Progenitor cell of endocrine pancreas (in vitro differentiated cells): ENCODE measurements around the gene RNU6-1. TPM values are rescaled to one million over a fixed set of nuclear protein-coding genes. Genes with fewer than 3 reads are reported as not detected.

Experiments used
- DNase-seq: peaks from one replicate; pipeline ENCODE4 v3.0.0; 2021; ENCODE audit warnings: low spot score; ENCODE audit not compliant: unreplicated experiment
- H3K27ac Mint-ChIP-seq: 2 replicates; pipeline ENCODE4 v1.8.0; 2021; ENCODE audit warnings: mild to moderate bottlenecking, moderate library complexity, mixed read lengths
- H3K27me3 Mint-ChIP-seq: 2 replicates; pipeline ENCODE4 v1.8.0; 2021; ENCODE audit warnings: mixed read lengths
- H3K36me3 Mint-ChIP-seq: 2 replicates; pipeline ENCODE4 v1.8.0; 2022; ENCODE audit warnings: mixed read lengths; ENCODE audit not compliant: insufficient read depth
- H3K4me1 Mint-ChIP-seq: 2 replicates; pipeline ENCODE4 v1.8.0; 2021; ENCODE audit warnings: low read depth, mixed read lengths
- H3K4me3 Mint-ChIP-seq: 2 replicates; pipeline ENCODE4 v1.8.0; 2021; ENCODE audit warnings: low read depth, mild to moderate bottlenecking, moderate library complexity, mixed read lengths
- H3K9me3 Mint-ChIP-seq: 2 replicates; pipeline ENCODE4 v1.8.0; 2021; ENCODE audit warnings: low read depth, mixed read lengths
- total RNA-seq: library from RNA; stranded (reverse); gene quantifications from 2 replicates; pipeline ENCODE4 v1.2.1, GENCODE V29; 2021
- TF ChIP-seq, protein P1 (sequence below): fragments of 200-600 bp; sonication (generic); IDR thresholded peaks from one replicate; pipeline ENCODE4 v1.5.0; 2021; ENCODE audit warnings: antibody characterized with exemption, mild to moderate bottlenecking; ENCODE audit not compliant: unreplicated experiment

RNU6-1 gene
- total RNA-seq, 1 donor from 2014 or later, result not detected

- TF ChIP-seq, protein P1, sequence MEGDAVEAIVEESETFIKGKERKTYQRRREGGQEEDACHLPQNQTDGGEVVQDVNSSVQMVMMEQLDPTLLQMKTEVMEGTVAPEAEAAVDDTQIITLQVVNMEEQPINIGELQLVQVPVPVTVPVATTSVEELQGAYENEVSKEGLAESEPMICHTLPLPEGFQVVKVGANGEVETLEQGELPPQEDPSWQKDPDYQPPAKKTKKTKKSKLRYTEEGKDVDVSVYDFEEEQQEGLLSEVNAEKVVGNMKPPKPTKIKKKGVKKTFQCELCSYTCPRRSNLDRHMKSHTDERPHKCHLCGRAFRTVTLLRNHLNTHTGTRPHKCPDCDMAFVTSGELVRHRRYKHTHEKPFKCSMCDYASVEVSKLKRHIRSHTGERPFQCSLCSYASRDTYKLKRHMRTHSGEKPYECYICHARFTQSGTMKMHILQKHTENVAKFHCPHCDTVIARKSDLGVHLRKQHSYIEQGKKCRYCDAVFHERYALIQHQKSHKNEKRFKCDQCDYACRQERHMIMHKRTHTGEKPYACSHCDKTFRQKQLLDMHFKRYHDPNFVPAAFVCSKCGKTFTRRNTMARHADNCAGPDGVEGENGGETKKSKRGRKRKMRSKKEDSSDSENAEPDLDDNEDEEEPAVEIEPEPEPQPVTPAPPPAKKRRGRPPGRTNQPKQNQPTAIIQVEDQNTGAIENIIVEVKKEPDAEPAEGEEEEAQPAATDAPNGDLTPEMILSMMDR, result peak; percentile 60
- H3K27me3 Mint-ChIP-seq, result peaks cover 93% of the 10 kb centered on the region
- H3K4me1 Mint-ChIP-seq, result peaks cover 19% of the 10 kb centered on the region
Measured at GRCh38 chr15:67833710-67834511, 5.9 kb downstream of the RNU6-1 start.

GRCh38 chr15:67832897-67833709, 6.7 kb downstream of the RNU6-1 start:
- Mint-ChIP-seq H3K4me1 (peaks cover 18% of the 10 kb centered on the region), H3K36me3 (no peaks in the 10 kb centered on the region), H3K9me3 (no peaks in the 10 kb centered on the region), H3K27ac (no peak overlapping the region), H3K4me3 (peak overlapping the region; percentile 69), H3K27me3 (peaks cover 94% of the 10 kb centered on the region)
- TF ChIP-seq, protein P1, result no peak
- DNase-seq, result no peak

More at GRCh38 chr15:67833710-67834511, 5.9 kb downstream of the RNU6-1 start:
- DNase-seq, result no peak
- H3K9me3 Mint-ChIP-seq, result no peaks in the 10 kb centered on the region
- H3K36me3 Mint-ChIP-seq, result no peaks in the 10 kb centered on the region
- H3K4me3 Mint-ChIP-seq, result peak overlapping the region; percentile 69
- no peak overlapping the region for H3K27ac Mint-ChIP-seq

DNA sequence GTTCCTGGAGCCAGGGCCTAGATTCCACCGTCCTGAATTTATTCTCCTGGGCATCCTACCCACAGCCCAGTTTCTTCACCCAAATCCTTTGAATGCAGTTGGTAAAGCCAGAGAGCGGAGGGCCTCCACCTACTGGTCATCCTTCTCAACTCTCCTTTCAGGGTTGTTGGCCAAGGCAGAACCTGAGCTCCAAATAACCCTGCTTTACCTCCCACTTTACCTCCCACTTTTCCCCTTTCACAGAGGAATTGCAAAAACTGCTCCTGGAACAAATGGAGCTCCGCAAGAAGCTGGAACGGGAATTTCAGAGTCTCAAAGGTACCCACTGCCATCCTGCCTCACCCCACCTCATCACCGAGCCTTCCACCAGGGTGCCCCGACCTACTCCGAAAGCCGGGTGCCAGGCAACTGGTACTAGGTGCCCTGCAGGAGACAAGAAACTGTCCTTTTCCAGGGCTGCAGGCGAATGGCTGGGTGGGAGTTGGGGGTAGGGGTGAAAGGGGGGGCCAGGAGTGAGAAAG, 7.8 kb downstream of the RNU6-1 start:
- Mint-ChIP-seq H3K4me3 (no peak overlapping the region), H3K9me3 (no peaks in the 10 kb centered on the region), H3K36me3 (no peaks in the 10 kb centered on the region), H3K27me3 (peaks cover 86% of the 10 kb centered on the region), H3K27ac (no peak overlapping the region), H3K4me1 (peaks cover 18% of the 10 kb centered on the region)
- no peak for DNase-seq
- TF ChIP-seq, protein P1, result peak; percentile 37

- no peaks in the 10 kb centered on the region for H3K36me3 Mint-ChIP-seq
- TF ChIP-seq, protein P1, result no peak
- no peaks in the 10 kb centered on the region for H3K9me3 Mint-ChIP-seq
- peaks cover 16% of the 10 kb centered on the region for H3K4me1 Mint-ChIP-seq
- DNase-seq, result no peak
- no peak overlapping the region for H3K27ac Mint-ChIP-seq
- H3K27me3 Mint-ChIP-seq, result peaks cover 81% of the 10 kb centered on the region
- H3K4me3 Mint-ChIP-seq, result no peak overlapping the region
Measured at GRCh38 chr15:67831363-67831762, 8.5 kb downstream of the RNU6-1 start.
